ENCODE measurements around the gene ELOVL1.

Gene ELOVL1

DNA sequence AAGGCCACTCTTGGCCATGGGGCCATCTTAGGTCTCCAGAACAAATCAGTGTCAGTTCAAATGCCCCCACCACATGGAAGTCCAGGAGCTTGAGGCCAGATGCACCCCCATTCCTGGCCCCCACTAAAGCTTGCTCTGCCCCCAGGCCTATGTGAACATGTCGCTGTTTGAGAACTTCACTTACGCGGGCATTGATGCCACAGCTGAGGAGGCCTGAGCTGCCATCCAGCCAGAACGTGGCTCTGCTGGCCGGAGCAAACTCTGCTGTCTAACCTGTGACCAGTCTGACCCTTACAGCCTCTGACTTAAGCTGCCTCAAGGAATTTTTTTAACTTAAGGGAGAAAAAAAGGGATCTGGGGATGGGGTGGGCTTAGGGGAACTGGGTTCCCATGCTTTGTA, 45.3 kb downstream of the ELOVL1 start:
- DNase-seq = no peak

- no peak for DNase-seq
Measured at GRCh38 chr1:43321331-43321891, 46.4 kb downstream of the ELOVL1 start.

DNA sequence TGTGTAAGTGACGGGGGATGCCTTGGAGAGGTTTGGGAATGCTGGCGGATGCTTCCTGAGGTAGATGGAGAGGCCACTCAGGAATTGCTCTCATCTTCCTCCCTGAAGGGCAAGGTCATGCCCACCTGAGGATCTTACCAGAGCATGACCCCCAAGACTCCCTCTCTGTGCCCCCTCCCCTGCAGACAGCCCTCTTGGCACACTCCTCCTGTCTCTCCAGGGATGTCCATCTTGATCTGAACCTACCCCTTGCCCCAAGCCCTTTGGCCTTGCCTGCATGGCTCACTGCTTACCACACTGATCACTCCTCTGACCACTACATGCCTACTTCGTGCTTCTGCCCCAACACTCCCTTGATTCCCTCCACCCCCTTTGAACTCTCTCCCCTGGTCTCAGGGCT, 48.0 kb downstream of the ELOVL1 start:
- DNase-seq = no peak

DNA sequence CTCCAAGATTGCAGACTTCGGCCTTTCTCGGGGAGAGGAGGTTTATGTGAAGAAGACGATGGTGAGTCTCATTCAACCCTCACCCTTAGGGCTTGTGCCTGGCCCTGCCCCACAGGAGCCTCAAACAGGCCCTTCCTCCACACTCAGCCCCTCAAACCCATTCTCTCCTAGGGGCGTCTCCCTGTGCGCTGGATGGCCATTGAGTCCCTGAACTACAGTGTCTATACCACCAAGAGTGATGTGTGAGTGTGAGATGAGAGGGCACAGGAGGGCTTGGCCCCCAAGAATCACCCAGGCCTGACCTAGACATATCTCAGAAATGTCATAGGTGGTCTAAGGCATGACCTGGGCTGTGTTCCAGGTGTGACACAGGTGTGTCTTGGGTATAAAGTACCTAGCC, 48.5 kb downstream of the ELOVL1 start:
- no peak for DNase-seq

DNA sequence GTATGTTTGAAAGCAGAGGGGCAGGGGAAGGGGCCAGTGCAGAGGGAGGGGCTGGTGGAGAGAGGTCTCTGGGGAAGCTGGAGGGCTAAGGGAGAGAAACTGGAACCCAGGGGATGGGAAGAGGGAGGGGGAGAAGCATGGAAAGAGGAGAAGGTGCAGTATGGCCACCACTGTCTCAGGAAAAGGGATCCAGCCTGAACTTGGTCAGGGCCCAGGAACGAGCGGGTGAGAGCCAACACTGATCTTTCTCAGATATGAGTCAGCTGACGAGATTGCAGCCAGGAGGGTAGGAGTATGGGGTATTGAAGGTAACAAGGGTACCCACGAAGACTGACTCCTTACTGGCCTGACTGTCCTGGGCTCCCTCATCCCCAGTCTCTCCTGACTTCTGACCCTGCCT, 49.0 kb downstream of the ELOVL1 start:
- DNase-seq = no peak

DNA sequence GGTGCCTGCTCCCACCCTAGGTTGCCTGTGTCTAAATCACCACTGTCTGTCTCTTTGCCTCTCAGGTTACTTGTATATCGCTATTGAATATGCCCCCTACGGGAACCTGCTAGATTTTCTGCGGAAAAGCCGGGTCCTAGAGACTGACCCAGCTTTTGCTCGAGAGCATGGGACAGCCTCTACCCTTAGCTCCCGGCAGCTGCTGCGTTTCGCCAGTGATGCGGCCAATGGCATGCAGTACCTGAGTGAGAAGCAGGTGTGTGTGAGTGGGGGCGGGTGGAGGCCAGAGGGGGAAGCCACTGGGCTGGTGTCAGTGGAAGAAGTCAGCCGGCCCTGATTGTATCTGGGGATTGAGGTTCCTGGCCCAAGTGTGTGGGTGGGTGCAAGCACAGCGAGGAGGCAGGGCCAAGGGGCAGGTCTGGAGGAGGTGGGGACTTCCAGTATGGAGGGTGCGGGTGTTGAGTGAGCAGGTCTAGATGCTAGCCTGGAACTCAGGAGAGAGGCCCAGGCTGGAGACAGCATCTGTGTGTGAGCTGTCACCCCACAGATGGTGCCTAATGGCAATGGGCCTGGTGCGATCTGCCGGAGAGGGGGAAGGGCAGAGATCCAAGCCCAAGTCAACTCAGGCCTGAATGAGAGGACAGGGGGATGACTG, 49.9 kb downstream of the ELOVL1 start:
- DNase-seq = no peak

- no peak for DNase-seq
Measured at GRCh38 chr1:43316738-43317520, 50.9 kb downstream of the ELOVL1 start.

DNA sequence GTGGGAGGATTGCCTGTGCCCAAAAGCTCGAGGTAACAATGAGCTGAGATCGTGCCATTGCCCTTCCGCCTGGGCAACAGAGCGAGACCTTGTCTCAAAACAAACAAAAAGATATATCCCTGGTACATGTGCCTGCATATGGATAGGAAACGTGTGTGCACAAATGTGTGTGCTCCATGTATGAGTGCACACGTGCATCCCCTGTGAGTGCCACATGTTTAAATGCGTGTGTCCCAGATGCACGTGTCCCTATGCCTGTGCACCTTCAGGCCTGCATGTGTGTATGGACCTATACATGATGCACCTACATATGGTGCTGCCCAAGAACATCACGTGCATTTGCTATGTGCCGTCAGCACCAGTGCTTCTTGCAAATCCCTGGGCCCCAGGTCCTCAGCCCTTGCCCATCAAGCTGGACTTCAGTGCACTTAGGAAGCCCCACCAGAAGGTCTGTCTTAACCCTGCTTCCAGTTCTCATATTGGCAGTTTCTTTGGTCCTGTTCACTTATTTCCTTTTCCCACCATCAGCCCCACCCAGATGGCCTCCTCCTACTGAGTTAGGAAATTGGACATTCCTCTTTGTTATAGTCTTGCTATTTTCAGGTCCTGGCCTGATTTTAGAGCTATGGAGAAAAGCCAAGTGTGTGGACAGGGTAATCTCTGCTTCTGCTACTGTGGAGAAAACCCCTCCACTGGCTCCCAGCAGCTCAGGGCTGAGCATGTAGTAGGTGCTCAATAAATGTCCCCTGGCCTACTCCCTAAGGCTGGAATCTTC, 51.7 kb downstream of the ELOVL1 start:
- no peak for DNase-seq

DNA sequence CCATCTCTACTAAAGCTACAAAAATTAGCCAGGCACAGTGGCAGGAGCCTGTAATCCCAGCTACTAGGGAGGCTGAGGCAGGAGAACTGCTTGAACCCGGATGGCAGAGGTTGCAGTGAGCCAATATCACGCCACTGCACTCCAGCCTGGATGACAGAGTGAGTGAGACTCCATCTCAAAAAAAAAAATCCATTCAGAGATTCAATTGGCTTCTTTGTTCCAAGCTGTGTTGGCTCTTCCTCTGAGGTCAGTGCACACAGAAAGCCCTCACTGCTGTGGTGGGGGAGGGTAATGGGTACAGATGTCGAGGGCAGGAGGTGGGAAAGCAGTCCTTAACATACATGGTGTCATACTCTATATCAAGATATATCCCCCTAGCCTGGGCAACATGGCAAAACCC, 52.3 kb downstream of the ELOVL1 start:
- DNase-seq = no peak

DNA sequence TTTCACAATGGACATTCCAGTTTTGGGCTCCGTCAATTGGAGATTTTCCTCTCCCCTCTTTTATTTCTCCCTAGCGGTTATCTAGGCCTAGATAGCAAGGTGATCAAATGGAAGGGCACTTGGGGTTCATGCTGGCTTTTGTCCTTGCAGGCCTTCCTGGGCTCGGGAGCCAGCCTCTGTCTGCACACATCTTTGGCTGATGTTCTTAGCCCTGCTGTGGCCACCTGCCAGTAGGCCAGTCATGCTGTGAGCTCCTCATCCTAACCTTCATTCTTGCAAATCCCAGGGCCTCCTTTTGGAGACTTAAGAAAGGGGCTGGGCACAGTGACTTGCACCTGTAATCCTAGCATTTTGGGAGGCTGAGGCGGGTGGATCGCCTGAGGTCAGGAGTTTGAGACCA, 53.6 kb downstream of the ELOVL1 start:
- DNase-seq = no peak

- DNase-seq = no peak
Measured at GRCh38 chr1:43313771-43314170, 54.0 kb downstream of the ELOVL1 start.
